GM18526 (cell line): Measurements from ENCODE around the gene PPP2R3A.

Experiments
- POLR2A ChIP-seq: IDR thresholded peaks from 3 replicates; pipeline ENCODE4 v1.6.1; 2011; ENCODE audit not compliant: insufficient read length; ENCODE audit errors: extremely low read depth

The PPP2R3A gene

GRCh38 chr3:136109499-136109898 lies 144.0 kb downstream of the PPP2R3A start:
- TF ChIP-seq POLR2A: no peak

- no peak for TF ChIP-seq POLR2A
Measured at GRCh38 chr3:136110481-136110880, 145.0 kb downstream of the PPP2R3A start.

DNA sequence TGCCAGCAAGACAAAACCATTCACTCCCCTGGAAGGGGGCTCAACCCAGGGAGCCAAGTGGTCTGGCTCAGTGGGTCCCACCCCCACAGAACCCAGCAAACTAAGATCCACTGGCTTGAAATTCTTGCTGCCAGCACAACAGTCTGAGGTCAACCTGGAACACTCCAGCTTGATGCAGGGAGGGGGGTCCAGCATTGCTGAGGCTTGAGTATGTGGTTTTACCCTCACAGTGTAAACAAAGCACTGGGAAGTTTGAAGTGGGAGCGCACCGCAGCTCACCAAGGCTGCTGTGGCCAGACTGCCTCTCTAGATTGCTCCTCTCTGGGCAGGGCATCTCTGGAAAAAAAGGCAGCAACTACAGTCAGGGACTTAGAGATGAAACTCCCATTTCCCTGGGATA lies 148.9 kb downstream of the PPP2R3A start:
- no peak for TF ChIP-seq POLR2A

GRCh38 chr3:136120373-136121348 lies 155.1 kb downstream of the PPP2R3A start:
- no peak for TF ChIP-seq POLR2A

- TF ChIP-seq POLR2A: no peak
Measured at GRCh38 chr3:136122006-136122405, 156.5 kb downstream of the PPP2R3A start.

DNA sequence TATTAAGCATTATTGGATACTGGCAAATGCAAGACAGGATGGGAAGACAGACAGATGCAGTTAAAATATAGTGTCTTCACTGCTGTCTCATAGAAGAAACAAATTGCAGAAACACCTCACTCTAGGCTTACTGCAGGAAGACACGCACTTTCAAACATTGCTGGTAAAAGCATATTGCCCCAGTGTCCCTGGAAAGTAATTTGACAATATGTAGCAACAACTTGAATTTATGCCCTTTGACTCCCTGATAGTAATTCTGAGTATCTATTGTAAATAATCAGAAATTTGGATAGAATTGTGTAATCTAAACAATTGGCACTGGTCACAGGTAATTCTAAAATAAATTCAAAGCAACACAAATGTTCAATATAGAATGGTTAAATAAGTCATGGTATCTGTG lies 168.6 kb downstream of the PPP2R3A start:
- no peak for TF ChIP-seq POLR2A

- no peak for TF ChIP-seq POLR2A
Measured at GRCh38 chr3:136135039-136135802, 169.7 kb downstream of the PPP2R3A start.

DNA sequence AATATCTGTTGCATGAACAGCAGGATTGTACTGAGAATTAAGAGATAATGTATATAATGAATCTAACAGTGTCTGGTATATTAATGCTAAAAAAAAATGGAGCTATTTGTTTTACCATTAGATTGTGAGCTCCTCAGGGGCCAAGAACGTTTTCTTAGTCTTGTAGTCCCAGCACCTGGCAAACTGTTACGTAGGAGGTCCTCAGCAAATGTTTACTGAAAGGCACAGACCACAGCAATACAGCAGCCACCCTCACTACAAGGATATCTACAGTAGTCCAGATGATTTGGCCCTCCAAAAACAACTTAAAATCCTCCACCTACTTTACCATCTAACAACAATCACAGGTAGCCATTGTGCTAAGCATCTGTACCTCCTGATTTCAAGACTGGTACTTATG lies 170.9 kb downstream of the PPP2R3A start:
- TF ChIP-seq POLR2A: no peak

DNA sequence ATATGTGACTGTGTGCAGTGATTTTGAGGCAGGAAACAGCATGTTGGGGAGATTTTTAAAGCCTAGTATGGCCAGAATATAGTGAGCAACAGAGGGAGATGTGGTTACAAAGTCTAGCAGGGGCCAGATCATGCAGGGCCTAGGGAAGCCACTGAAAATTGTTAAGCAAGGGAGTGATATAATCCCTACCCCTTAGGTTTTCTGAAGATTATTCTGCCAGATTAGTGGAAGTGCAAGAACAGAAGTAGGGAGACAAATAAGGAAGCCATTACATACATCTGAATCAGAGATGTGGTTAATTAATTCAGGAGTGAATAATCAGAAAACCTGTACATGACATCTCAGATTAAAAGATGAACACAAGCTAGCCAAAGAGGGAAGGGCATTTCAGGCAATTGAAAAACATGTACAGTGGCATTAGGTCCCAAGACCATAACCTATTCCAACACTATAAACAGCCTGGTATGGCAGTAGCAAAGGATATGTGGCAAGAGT lies 175.8 kb downstream of the PPP2R3A start:
- no peak for TF ChIP-seq POLR2A

GRCh38 chr3:136141891-136142290 lies 176.4 kb downstream of the PPP2R3A start:
- no peak for TF ChIP-seq POLR2A

DNA sequence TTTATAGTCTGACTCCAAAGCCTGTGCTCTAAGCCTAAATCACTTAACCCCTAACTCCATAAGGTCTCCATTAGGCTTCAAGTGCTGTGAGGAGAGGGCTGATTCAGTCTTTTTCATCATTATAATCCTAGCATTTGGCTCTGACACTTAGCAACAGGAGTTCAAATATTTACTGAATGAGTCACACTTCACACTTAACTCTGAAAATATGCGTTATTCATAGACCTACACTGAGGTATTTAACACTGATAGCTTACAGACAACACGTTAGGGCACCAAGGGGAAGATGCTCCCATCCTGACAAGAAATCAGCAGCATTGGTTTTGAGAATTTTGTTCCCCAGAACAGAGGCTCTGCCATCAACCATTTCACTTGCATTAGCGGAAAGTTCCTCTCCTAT lies 177.1 kb downstream of the PPP2R3A start:
- no peak for TF ChIP-seq POLR2A

- no peak for TF ChIP-seq POLR2A
Measured at GRCh38 chr3:136146981-136147729, 181.6 kb downstream of the PPP2R3A start.

DNA sequence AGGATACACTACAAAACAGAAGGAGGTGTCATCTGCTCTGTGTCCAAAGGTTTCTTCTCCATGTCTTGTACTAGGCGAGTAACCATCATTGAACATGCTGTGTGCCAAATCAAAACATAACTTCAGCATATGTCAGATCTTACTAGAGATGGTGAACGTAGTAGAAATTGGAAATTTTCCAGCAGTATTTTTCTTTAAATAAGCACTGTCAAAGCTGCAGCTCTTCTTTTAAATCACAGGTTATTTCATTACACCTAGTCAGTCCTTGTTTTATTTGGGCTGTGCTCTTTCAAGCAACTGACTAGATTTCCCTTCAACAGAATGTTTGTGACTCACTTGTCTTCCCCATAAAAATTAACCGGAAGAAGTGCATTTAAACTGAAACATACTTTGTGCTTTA lies 184.1 kb downstream of the PPP2R3A start:
- TF ChIP-seq POLR2A: no peak

DNA sequence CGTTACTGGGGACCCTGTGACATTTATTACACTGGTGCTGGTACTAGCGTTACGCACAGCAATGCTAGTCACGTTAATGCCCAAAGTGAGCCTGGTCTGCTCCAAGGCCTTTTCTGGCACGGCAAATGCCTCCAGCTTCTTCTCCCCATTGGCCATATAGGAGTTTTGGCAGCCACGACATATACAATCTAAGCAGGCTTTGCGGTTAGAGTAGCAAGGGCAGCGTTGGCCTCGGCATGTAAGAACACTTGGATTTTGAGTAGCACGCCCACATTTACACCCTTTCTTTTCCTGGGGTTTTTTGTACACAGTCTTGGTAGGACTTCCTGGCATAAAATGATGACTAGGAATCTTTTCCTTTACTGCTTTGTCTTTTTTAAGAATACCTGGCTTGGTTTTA lies 185.7 kb downstream of the PPP2R3A start:
- no peak for TF ChIP-seq POLR2A

GRCh38 chr3:136152176-136152843 lies 186.8 kb downstream of the PPP2R3A start:
- no peak for TF ChIP-seq POLR2A
